A673 (cell line): ENCODE results near the gene MAPK12.

Experiments used
- CTCF ChIP-seq: fragments of 300-800, 200-600 bp; sonication (generic); conservative IDR thresholded peaks from 2 replicates; pipeline ENCODE4 v1.5.1; 2017; ENCODE audit warnings: low read depth, mild to moderate bottlenecking, antibody characterized with exemption, low read length, moderate library complexity, mixed read lengths
- EZH2 ChIP-seq: fragments of 200-600 bp; sonication (generic); IDR thresholded peaks from 2 replicates; pipeline ENCODE4 v1.6.1; 2017; ENCODE audit warnings: borderline replicate concordance, low read depth, mild to moderate bottlenecking, mixed read lengths, antibody characterized with exemption, low read length; ENCODE audit not compliant: poor library complexity, severe bottlenecking

- TF ChIP-seq CTCF (no peak), EZH2 (no peak)
Measured at GRCh38 chr22:50299785-50300619, 38.5 kb upstream of the MAPK12 start.
